ENCODE measurements around the gene SSX2IP.

GRCh38 chr1:84688463-84689061 is 1.7 kb downstream of the SSX2IP start:
- no peak for TF ChIP-seq FOXM1 (IDR thresholded peaks at IDR 0.05; ENCODE audit: borderline replicate concordance, low read depth)
- TF ChIP-seq MAX (IDR thresholded peaks at IDR 0.05) = no peak
- TF ChIP-seq USF1 (IDR thresholded peaks at IDR 0.05) = no peak
- TF ChIP-seq EP300 (IDR thresholded peaks at IDR 0.05; ENCODE audit: borderline replicate concordance) = no peak
- no peak for TF ChIP-seq EGR1 (IDR thresholded peaks at IDR 0.05)
- TF ChIP-seq RAD21 (IDR thresholded peaks at IDR 0.05; ENCODE audit: low read depth) = no peak
- TF ChIP-seq TCF12 (IDR thresholded peaks at IDR 0.05; ENCODE audit: low read depth) = no peak
- TF ChIP-seq CREB1 (IDR thresholded peaks at IDR 0.05; ENCODE audit: low read depth) = no peak
- TF ChIP-seq YY1 (IDR thresholded peaks at IDR 0.05; ENCODE audit: low read depth) = no peak
- no peak for TF ChIP-seq CEBPB (IDR thresholded peaks at IDR 0.05)
- TF ChIP-seq TEAD4 (IDR thresholded peaks at IDR 0.05) = no peak
- no peak for TF ChIP-seq REST (IDR thresholded peaks at IDR 0.05; ENCODE audit: low read depth)

Data from Ishikawa (cell line).